CD4-positive, alpha-beta memory T cell (primary cell): ENCODE data around the gene CDV3. TPM values are rescaled to one million over a fixed set of nuclear protein-coding genes. Genes with fewer than 3 reads are reported as not detected.
A peak's percentile ranks its signal among the peaks of the same experiment; 100 is the strongest.

Experiments
- CTCF ChIA-PET: fragments of 350-600 bp; sonication (Branson Sonifier 250); formaldehyde crosslinking; loops from one replicate; lab custom pipeline; 2021; ENCODE audit warnings: inconsistent platforms; ENCODE audit not compliant: partially characterized antibody; lab: Charles Lee
- POLR2A ChIA-PET: fragments of 350-600 bp; sonication (Branson Sonifier 250); formaldehyde crosslinking; loops from one replicate; lab custom pipeline; 2021; ENCODE audit not compliant: partially characterized antibody; lab: Charles Lee
- DNase-seq, 5 donors: peaks; one replicate each; pipeline versions ENCODE4 v3.0.0 to v3.0.0-alpha.2; 2020 to 2022; ENCODE audit warnings: mixed read lengths in 1 of 5
- H3K27ac ChIP-seq: one replicate; pipeline ENCODE4 v1.7.0; 2013; ENCODE audit warnings: low read depth, low read length
- H3K27me3 ChIP-seq: 2 replicates; pipeline ENCODE4 v1.7.0; 2013; ENCODE audit warnings: mild to moderate bottlenecking, low read length, moderate library complexity; ENCODE audit not compliant: insufficient read depth
- H3K36me3 ChIP-seq: 2 replicates; pipeline ENCODE4 v1.7.0; 2013; ENCODE audit warnings: mild to moderate bottlenecking, low read length, moderate library complexity; ENCODE audit not compliant: insufficient read depth
- H3K4me1 ChIP-seq: 2 replicates; pipeline ENCODE4 v1.7.0; 2013; ENCODE audit warnings: mild to moderate bottlenecking, low read length, moderate library complexity; ENCODE audit not compliant: insufficient read depth
- H3K4me3 ChIP-seq, 2 donors: one replicate each; pipeline ENCODE4 v1.7.0; 2013; ENCODE audit warnings: low read length in 2 of 2, mild to moderate bottlenecking in 1 of 2
- H3K9me3 ChIP-seq, 2 donors: one replicate each; pipeline ENCODE4 v1.7.0; 2013; ENCODE audit warnings: low read length in 2 of 2, control low read depth in 1 of 2; ENCODE audit not compliant: control insufficient read depth in 1 of 2
- H3K27ac Mint-ChIP-seq, 7 donors: one replicate each; pipeline ENCODE4 v1.8.0; 2020 to 2021; ENCODE audit warnings: mixed read lengths in 7 of 7, mild to moderate bottlenecking in 6 of 7, inconsistent platforms in 3 of 7, moderate library complexity in 3 of 7
- H3K27me3 Mint-ChIP-seq, 2 donors: one replicate each; pipeline ENCODE4 v1.8.0; 2020 to 2021; ENCODE audit warnings: mixed read lengths in 2 of 2
- H3K36me3 Mint-ChIP-seq, 2 donors: one replicate each; pipeline ENCODE4 v1.8.0; 2020 to 2021; ENCODE audit warnings: mixed read lengths in 2 of 2, inconsistent platforms in 1 of 2, mild to moderate bottlenecking in 1 of 2
- H3K4me1 Mint-ChIP-seq, 4 donors: one replicate each; pipeline ENCODE4 v1.8.0; 2020 to 2021; ENCODE audit warnings: mixed read lengths in 4 of 4, mild to moderate bottlenecking in 1 of 4
- H3K4me3 Mint-ChIP-seq, 8 donors: one replicate each; pipeline ENCODE4 v1.8.0; 2020 to 2021; ENCODE audit warnings: mixed read lengths in 8 of 8, mild to moderate bottlenecking in 7 of 8, moderate library complexity in 6 of 8, inconsistent platforms in 3 of 8
- H3K9me3 Mint-ChIP-seq, 8 donors: one replicate each; pipeline ENCODE4 v1.8.0; 2020 to 2021; ENCODE audit warnings: mixed read lengths in 8 of 8, mild to moderate bottlenecking in 5 of 8, inconsistent platforms in 3 of 8, moderate library complexity in 1 of 8
- intact Hi-C: fragments of 100-400 bp; cut with micrococcal nuclease; formaldehyde crosslinking; loops from one replicate; pipeline ENCODE4 v1.15.1; 2023
- polyA plus RNA-seq, 2 donors: library from polyadenylated mRNA; unstranded; fragments of 300-500 nt; fragmentation: Illumina TruSeq; gene quantifications; one replicate each; pipeline ENCODE4 v1.2.3, GENCODE V29; 2021
- total RNA-seq, 2 experiments: library from RNA; stranded (reverse); gene quantifications; one replicate each; pipeline ENCODE4 v1.2.3, GENCODE V29; 2021

Gene CDV3
- total and polyA plus RNA-seq, 4 experiments from 2014 or later: 33.5 to 212 (median 144) TPM

DNA sequence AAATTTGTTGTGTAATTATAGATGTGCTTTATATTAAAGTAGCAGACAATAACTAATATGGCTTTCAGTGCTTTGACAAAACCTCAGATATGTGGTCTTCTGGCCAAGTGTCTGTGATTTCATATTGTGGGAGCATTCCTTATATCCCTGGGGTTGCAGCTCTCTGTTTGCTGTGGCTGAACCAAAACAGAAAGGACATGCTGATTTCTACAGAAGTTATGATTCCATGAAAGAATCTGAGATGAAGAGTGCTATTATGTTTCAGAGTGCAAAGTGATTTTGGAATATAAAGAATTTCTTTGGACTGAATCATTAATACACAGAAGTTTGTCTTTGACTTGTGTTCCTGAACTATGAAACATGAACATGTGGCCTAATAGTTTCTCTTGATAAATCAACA, 36.5 kb downstream of the CDV3 start:
- Mint-ChIP-seq H3K4me1 (no peaks in the 10 kb centered on the region), H3K27ac (no peak overlapping the region), H3K27me3 (no peaks in the 10 kb centered on the region), H3K4me3 (no peak overlapping the region), H3K36me3 (peaks cover 40 to 55% of the 10 kb centered on the region in 2 donors), H3K9me3 (no peaks in the 10 kb centered on the region)
- Histone ChIP-seq H3K4me3 (no peak overlapping the region), H3K9me3 (no peaks in the 10 kb centered on the region), H3K36me3 (peaks cover 16% of the 10 kb centered on the region), H3K4me1 (no peaks in the 10 kb centered on the region), H3K27ac (no peak overlapping the region), H3K27me3 (no peaks in the 10 kb centered on the region)
- POLR2A ChIA-PET: no interaction called here
- intact Hi-C loops: no loop called here
- no peak for DNase-seq
- CTCF ChIA-PET: no interaction called here

DNA sequence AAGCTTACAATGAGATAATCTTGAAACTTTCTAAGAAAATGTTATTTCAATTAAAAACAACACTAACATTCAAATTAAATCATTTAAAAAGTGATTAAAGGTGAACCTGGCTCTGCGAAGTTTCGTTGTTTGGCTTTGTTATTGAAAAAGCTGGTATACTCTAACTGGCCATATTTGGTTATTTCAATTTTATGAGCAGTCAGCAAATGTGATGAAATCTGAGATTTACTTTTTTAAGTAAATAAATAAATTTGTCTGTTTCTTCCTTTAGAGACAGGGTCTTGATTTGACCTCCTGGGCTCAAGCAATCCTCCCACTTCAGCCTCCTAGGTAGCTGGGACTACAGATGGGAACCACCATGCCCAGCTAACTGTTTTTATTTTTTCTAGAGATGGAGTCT, 38.0 kb downstream of the CDV3 start:
- CTCF ChIA-PET: interaction anchor here (1.0 to 1.3 kb wide), 2 partner anchors 123 to 188 kb away, joined by 3 to 5 read pairs; no protein-coding TSS in a partner anchor

DNA sequence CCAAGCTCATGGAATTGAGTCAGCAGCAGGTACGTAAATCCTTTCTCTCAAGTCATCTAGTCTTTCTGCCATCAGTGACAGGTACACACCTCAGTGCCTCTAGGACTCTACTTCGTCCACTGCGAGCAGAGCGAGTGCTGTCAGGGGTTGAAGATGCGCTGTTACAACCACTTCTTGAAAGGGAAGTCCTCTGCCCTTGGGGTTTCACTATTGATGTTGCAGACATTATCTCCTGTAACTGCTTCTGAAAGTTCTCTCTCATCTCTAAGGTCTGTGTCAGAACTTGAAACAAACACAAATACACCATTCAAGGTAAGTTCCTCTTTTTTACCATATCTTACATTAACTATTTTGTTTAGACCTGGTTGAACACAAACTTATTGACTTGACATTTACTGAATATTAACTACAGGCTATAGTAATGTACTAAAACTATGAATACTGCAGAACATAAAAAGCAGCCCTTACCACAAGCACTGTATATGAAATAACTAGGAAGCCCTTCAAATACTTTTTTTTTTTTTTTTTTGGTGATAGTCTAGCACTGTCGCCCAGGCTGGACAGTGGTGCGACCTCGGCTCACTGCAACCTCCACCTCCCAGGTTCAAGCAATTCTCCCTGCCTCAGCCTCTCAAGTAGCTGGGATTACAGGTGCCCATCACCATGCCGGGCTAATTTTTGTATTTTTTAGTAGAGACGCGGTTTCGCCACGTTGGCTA, 46.7 kb downstream of the CDV3 start:
- Mint-ChIP-seq H3K27me3 (no peaks in the 10 kb centered on the region), H3K36me3 (peaks cover 53 to 77% of the 10 kb centered on the region in 2 donors), H3K9me3 (no peaks in the 10 kb centered on the region), H3K4me3 (no peak overlapping the region), H3K4me1 (no peaks in the 10 kb centered on the region), H3K27ac (peak overlapping the region in 2 of 7 donors; percentile 35 to 53)
- no peaks in the 10 kb centered on the region for H3K9me3 ChIP-seq
- peaks cover 29% of the 10 kb centered on the region for H3K36me3 ChIP-seq
- no peaks in the 10 kb centered on the region for H3K27me3 ChIP-seq
- intact Hi-C loops: no loop called here
- no peak overlapping the region for H3K27ac ChIP-seq
- H3K4me3 ChIP-seq: no peak overlapping the region
- H3K4me1 ChIP-seq: no peaks in the 10 kb centered on the region
- no peak for DNase-seq
- POLR2A ChIA-PET: no interaction called here
- CTCF ChIA-PET: no interaction called here

More for the DNA sequence above, 38.0 kb downstream of the CDV3 start:
- H3K36me3 ChIP-seq: peaks cover 16% of the 10 kb centered on the region
- no peaks in the 10 kb centered on the region for H3K27me3 Mint-ChIP-seq
- no peak overlapping the region for H3K27ac Mint-ChIP-seq
- no peak for DNase-seq
- H3K4me3 ChIP-seq: no peak overlapping the region
- H3K9me3 Mint-ChIP-seq: no peaks in the 10 kb centered on the region
- intact Hi-C loops: no loop called here
- no peak overlapping the region for H3K4me3 Mint-ChIP-seq
- H3K9me3 ChIP-seq: no peaks in the 10 kb centered on the region
- POLR2A ChIA-PET: no interaction called here
- no peak overlapping the region for H3K27ac ChIP-seq
- H3K36me3 Mint-ChIP-seq: peaks cover 45 to 60% of the 10 kb centered on the region in 2 donors
- H3K4me1 ChIP-seq: no peaks in the 10 kb centered on the region
- H3K27me3 ChIP-seq: no peaks in the 10 kb centered on the region
- H3K4me1 Mint-ChIP-seq: no peaks in the 10 kb centered on the region

DNA sequence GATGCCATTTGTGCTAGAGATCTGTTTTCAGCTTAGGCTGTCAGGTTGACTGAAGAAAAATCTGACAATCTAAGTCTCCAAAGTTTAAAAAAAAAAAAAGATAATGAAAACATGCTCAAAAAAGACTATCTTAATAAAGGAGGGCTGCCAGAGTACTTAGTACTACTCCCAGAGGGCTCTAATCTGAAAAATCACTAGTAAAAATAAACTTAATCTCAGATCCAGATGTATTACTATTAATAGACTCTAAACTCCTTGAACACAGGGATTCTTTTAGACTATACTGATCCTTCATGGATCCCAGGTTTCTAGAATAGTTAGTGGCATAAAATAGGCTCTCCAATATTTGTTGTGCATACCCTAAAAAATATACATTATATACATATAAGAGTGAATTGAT, 54.3 kb downstream of the CDV3 start:
- no peaks in the 10 kb centered on the region for H3K4me1 ChIP-seq
- no peak overlapping the region for H3K4me3 Mint-ChIP-seq
- peaks cover 22% of the 10 kb centered on the region for H3K36me3 ChIP-seq
- no peak for DNase-seq
- no peaks in the 10 kb centered on the region for H3K9me3 ChIP-seq
- H3K27ac Mint-ChIP-seq: peak overlapping the region in 2 of 7 donors; percentile 36 to 50
- peaks cover 49 to 66% of the 10 kb centered on the region in 2 donors for H3K36me3 Mint-ChIP-seq
- POLR2A ChIA-PET: no interaction called here
- H3K4me1 Mint-ChIP-seq: peaks cover 3 to 6% (median 4%) of the 10 kb centered on the region in 4 donors
- H3K27me3 Mint-ChIP-seq: no peaks in the 10 kb centered on the region
- no peak overlapping the region for H3K27ac ChIP-seq
- H3K27me3 ChIP-seq: no peaks in the 10 kb centered on the region
- no peaks in the 10 kb centered on the region for H3K9me3 Mint-ChIP-seq
- CTCF ChIA-PET: interaction anchor here (1.2 kb wide), 1 partner anchor 140 kb away, joined by 3 read pairs; no protein-coding TSS in a partner anchor
- intact Hi-C loops: no loop called here
- H3K4me3 ChIP-seq: no peak overlapping the region

DNA sequence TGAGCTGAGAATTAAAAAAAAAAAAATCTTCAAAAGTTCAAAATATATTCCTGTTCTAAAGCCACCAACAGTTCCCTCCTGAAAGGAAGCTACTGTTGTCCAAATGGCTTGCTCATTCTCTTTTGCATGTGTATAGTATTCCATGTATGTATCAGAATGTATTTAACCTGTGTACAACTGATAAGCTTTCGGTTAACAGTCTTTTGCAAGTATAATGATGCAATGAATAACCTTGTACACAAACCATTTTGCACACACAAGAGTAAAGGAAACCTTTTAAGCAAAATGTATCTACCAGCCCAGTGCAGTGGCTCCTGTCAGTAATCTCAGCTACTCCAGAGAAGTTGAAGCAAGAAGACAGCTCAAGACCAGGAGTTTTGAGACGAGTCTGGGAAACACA, 55.7 kb downstream of the CDV3 start:
- intact Hi-C loops: no loop called here
- Histone ChIP-seq H3K9me3 (no peaks in the 10 kb centered on the region), H3K27ac (no peak overlapping the region), H3K36me3 (peaks cover 21% of the 10 kb centered on the region), H3K27me3 (no peaks in the 10 kb centered on the region), H3K4me1 (no peaks in the 10 kb centered on the region), H3K4me3 (no peak overlapping the region)
- peaks cover 52 to 67% of the 10 kb centered on the region in 2 donors for H3K36me3 Mint-ChIP-seq
- CTCF ChIA-PET: interaction anchor here (1.1 to 1.2 kb wide), 3 partner anchors 15 to 143 kb away, joined by 3 read pairs; no protein-coding TSS in a partner anchor
- H3K4me1 Mint-ChIP-seq: peaks cover 3 to 10% (median 7%) of the 10 kb centered on the region in 4 donors
- peak overlapping the region in 2 of 7 donors; percentile 13 to 43 for H3K27ac Mint-ChIP-seq
- H3K27me3 Mint-ChIP-seq: no peaks in the 10 kb centered on the region
- H3K4me3 Mint-ChIP-seq: no peak overlapping the region
- no peaks in the 10 kb centered on the region for H3K9me3 Mint-ChIP-seq
- DNase-seq: no peak
- POLR2A ChIA-PET: no interaction called here

DNA sequence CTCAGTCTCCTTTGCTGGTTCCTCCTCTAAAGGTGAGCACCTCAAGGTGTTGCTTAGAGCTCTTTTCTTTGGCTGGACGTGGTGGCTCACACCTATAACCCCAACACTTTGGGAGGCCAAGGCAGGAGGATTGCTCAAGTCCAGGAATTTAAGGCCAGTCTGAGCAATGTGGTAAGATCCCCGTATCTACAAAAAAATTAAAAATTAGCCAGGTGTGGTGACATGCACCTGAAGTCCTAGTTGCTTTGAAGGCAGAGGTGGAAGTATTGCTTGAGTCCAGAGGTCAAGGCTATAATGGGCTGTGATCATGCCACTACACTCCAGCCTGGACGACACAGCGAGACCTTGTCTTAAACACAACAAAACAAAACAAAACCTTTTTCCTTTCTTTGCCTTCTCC, 60.0 kb downstream of the CDV3 start:
- Mint-ChIP-seq H3K4me3 (no peak overlapping the region), H3K9me3 (no peaks in the 10 kb centered on the region), H3K36me3 (peaks cover 55 to 69% of the 10 kb centered on the region in 2 donors), H3K27me3 (no peaks in the 10 kb centered on the region), H3K4me1 (peaks cover 2 to 13% (median 8%) of the 10 kb centered on the region in 4 donors), H3K27ac (peak overlapping the region in 2 of 7 donors; percentile 15 to 24)
- Histone ChIP-seq H3K27me3 (no peaks in the 10 kb centered on the region), H3K9me3 (no peaks in the 10 kb centered on the region), H3K4me3 (no peak overlapping the region), H3K36me3 (peaks cover 25% of the 10 kb centered on the region), H3K4me1 (no peaks in the 10 kb centered on the region), H3K27ac (no peak overlapping the region)
- intact Hi-C loops: no loop called here
- no peak for DNase-seq
- ChIA-PET CTCF (interaction anchor here (0.6 to 1.1 kb wide), 2 partner anchors 9 to 17 kb away, joined by 3 read pairs; no protein-coding TSS in a partner anchor), POLR2A (no interaction called here)
